Ishikawa (cell line): ENCODE data around the gene DNAH7.

Experiments
- CEBPB ChIP-seq: IDR thresholded peaks from 2 replicates; pipeline ENCODE4 v1.6.1; 2012
- CREB1 ChIP-seq: IDR thresholded peaks from 2 replicates; pipeline ENCODE4 v1.6.1; 2012; ENCODE audit warnings: low read depth
- EGR1 ChIP-seq: IDR thresholded peaks from 2 replicates; pipeline ENCODE4 v1.6.1; 2012
- EP300 ChIP-seq: IDR thresholded peaks from 2 replicates; pipeline ENCODE4 v1.6.1; 2012; ENCODE audit warnings: borderline replicate concordance
- FOXM1 ChIP-seq: IDR thresholded peaks from 2 replicates; pipeline ENCODE4 v1.6.1; 2012; ENCODE audit warnings: low read depth, borderline replicate concordance
- NFIC ChIP-seq: IDR thresholded peaks from 2 replicates; pipeline ENCODE4 v1.6.1; 2012
- RAD21 ChIP-seq: IDR thresholded peaks from 2 replicates; pipeline ENCODE4 v1.6.1; 2012; ENCODE audit warnings: low read depth
- TAF1 ChIP-seq: IDR thresholded peaks from 2 replicates; pipeline ENCODE4 v1.6.1; 2012; ENCODE audit warnings: low read depth, mild to moderate bottlenecking
- TCF12 ChIP-seq: IDR thresholded peaks from 2 replicates; pipeline ENCODE4 v1.6.1; 2012; ENCODE audit warnings: low read depth
- TEAD4 ChIP-seq: IDR thresholded peaks from 2 replicates; pipeline ENCODE4 v1.6.1; 2012
- YY1 ChIP-seq: IDR thresholded peaks from 2 replicates; pipeline ENCODE4 v1.6.1; 2012; ENCODE audit warnings: low read depth
- ZBTB7A ChIP-seq: IDR thresholded peaks from 2 replicates; pipeline ENCODE4 v1.6.1; 2012; ENCODE audit warnings: low read depth
- TF ChIP-seq, protein P1 (sequence below): IDR thresholded peaks from 2 replicates; pipeline ENCODE4 v1.6.1; 2012
- TF ChIP-seq, protein P2 (sequence below): IDR thresholded peaks from 2 replicates; pipeline ENCODE4 v1.6.1; 2012
- TF ChIP-seq, protein P3 (sequence below): IDR thresholded peaks from 2 replicates; pipeline ENCODE4 v1.6.1; 2012; ENCODE audit warnings: low read depth, mild to moderate bottlenecking

Gene DNAH7

DNA sequence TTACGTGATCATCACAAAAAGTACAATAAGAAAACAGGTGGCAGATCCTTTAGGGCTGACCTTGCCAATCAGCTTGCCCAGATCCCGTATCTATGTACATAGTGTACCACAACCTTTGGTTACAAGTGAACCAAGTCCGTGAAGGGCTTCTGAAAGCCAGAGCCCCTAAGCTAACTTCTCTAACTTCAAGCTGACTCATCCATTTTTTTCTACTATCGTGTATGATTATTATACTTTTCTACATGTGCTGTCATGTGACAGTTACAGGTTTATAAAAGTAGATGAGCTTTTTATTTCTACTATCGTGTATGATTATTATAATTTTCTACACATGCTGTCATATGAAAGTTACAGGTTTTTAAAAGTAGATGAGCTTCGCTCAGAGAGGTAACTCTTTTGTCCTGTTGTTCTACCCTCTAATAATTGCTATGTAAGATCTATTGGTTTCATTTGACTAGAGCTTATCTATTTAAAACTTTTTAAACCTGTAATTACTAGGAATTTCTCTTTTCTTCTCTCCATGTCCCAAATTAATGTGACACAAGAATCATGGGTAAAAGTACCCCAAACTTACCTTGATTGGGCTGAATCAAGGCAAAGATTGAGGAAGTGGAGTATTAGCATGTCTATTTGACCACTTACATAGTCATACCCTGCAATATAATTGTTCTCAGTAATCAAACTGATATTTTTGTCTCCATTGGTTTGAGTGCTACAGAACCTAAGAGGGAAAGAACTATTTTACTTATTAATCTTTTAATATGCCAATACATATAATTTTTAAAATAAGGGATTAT is 29.4 kb upstream of the DNAH7 start:
- TF ChIP-seq, protein P1, sequence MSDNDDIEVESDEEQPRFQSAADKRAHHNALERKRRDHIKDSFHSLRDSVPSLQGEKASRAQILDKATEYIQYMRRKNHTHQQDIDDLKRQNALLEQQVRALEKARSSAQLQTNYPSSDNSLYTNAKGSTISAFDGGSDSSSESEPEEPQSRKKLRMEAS: no peak
- TF ChIP-seq, protein P2, sequence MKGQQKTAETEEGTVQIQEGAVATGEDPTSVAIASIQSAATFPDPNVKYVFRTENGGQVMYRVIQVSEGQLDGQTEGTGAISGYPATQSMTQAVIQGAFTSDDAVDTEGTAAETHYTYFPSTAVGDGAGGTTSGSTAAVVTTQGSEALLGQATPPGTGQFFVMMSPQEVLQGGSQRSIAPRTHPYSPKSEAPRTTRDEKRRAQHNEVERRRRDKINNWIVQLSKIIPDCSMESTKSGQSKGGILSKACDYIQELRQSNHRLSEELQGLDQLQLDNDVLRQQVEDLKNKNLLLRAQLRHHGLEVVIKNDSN: no peak
- no peak for TF ChIP-seq EGR1
- TF ChIP-seq TCF12: no peak
- no peak for TF ChIP-seq EP300
- no peak for TF ChIP-seq FOXM1
- TF ChIP-seq CEBPB: no peak
- TF ChIP-seq, protein P3, sequence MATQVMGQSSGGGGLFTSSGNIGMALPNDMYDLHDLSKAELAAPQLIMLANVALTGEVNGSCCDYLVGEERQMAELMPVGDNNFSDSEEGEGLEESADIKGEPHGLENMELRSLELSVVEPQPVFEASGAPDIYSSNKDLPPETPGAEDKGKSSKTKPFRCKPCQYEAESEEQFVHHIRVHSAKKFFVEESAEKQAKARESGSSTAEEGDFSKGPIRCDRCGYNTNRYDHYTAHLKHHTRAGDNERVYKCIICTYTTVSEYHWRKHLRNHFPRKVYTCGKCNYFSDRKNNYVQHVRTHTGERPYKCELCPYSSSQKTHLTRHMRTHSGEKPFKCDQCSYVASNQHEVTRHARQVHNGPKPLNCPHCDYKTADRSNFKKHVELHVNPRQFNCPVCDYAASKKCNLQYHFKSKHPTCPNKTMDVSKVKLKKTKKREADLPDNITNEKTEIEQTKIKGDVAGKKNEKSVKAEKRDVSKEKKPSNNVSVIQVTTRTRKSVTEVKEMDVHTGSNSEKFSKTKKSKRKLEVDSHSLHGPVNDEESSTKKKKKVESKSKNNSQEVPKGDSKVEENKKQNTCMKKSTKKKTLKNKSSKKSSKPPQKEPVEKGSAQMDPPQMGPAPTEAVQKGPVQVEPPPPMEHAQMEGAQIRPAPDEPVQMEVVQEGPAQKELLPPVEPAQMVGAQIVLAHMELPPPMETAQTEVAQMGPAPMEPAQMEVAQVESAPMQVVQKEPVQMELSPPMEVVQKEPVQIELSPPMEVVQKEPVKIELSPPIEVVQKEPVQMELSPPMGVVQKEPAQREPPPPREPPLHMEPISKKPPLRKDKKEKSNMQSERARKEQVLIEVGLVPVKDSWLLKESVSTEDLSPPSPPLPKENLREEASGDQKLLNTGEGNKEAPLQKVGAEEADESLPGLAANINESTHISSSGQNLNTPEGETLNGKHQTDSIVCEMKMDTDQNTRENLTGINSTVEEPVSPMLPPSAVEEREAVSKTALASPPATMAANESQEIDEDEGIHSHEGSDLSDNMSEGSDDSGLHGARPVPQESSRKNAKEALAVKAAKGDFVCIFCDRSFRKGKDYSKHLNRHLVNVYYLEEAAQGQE: no peak
- no peak for TF ChIP-seq TEAD4
- TF ChIP-seq YY1: no peak
- TF ChIP-seq ZBTB7A: no peak
- TF ChIP-seq TAF1: no peak
- no peak for TF ChIP-seq CREB1
- TF ChIP-seq RAD21: no peak
- TF ChIP-seq NFIC: no peak

DNA sequence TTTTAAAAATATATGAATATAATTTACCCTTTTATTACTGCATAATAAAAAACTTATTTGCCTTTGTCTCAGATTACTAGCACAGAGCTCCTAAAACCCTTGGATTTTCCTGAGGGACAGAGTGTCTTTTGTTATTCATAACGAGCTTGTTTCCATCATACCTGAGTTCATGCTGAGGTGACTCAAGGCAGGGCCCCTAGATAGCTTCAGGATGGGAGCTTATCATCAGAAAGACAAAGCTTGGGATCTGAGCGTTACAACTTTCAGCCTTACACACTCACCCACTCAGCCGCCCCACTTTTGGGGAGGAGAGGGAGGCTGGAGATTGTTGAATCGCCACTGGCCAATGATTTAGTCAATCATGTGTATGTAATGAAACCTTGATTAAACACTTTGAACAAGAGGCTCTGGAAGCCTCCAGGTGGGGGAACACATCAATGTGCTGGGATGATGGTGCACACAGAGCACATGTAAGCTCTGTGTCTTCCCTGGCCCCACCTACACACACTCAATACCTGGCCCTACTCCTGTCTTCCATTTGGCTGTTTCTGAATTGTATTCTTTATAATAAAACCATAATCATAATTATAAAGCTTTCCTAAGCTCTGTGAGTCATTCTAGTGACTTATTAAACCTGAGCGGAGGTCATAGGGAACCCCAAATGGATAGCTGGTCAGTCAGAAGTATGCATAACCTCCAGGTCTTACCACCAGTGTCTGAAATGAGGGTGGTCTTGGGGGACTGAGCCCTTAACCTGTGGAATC is 28.5 kb upstream of the DNAH7 start:
- TF ChIP-seq ZBTB7A (no peak), NFIC (no peak), TAF1 (no peak), EGR1 (no peak), TEAD4 (no peak), FOXM1 (no peak), RAD21 (no peak), EP300 (no peak), TCF12 (no peak), CEBPB (no peak), CREB1 (no peak), YY1 (no peak)
- TF ChIP-seq, protein P2: no peak
- TF ChIP-seq, protein P3: no peak
- TF ChIP-seq, protein P1: no peak

DNA sequence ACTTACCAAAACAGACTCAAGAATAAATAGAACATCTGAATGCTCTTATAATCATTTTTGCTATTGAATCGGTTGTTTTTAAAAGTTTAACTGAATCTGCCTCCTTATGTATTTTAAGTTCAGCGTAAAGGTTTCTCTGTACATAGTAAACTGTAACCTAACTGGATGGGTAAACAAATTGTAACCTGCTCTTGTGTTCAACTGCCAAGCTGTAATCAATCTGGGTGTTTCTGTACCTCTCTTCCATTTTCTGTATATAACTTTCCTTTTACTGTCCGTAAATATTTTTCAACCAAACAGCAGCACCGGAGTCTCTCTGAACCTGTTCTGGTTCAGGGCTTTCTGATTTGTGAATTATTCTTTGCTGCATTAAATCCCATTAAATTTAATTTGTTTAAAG is 27.6 kb upstream of the DNAH7 start:
- no peak for TF ChIP-seq FOXM1
- TF ChIP-seq YY1: no peak
- no peak for TF ChIP-seq EGR1
- no peak for TF ChIP-seq NFIC
- TF ChIP-seq CREB1: no peak
- TF ChIP-seq TCF12: no peak
- TF ChIP-seq, protein P3: no peak
- no peak for TF ChIP-seq RAD21
- TF ChIP-seq EP300: no peak
- TF ChIP-seq, protein P2: no peak
- no peak for TF ChIP-seq TAF1
- TF ChIP-seq, protein P1: no peak
- no peak for TF ChIP-seq CEBPB
- no peak for TF ChIP-seq TEAD4
- TF ChIP-seq ZBTB7A: no peak
